OCI-LY3 (cell line): ENCODE measurements around the gene OR51E1.

ENCODE experiments used
- H2AFZ ChIP-seq: fragments of 200-600, 300-600 bp; shearing (Covaris generic); 2 replicates; pipeline ENCODE4 v1.6.0; 2014; ENCODE audit warnings: antibody characterized with exemption, low read depth, low read length
- H3K27ac ChIP-seq: fragments of 200-600, 300-600 bp; sonication (generic); 2 replicates; pipeline ENCODE4 v1.5.1; 2014; ENCODE audit warnings: mild to moderate bottlenecking, low read length, moderate library complexity, mixed read lengths
- H3K27me3 ChIP-seq: fragments of 200-600, 300-600 bp; sonication (generic); 2 replicates; pipeline ENCODE4 v1.6.1; 2014; ENCODE audit warnings: low read depth, low read length, mixed read lengths
- H3K36me3 ChIP-seq: fragments of 200-600, 300-600 bp; sonication (generic); replicated peaks from 2 replicates; pipeline ENCODE3; 2014; ENCODE audit warnings: low read depth, low read length, mixed read lengths
- H3K4me1 ChIP-seq: fragments of 300-600, 200-600 bp; sonication (generic); 2 replicates; pipeline ENCODE4 v1.6.1; 2014; ENCODE audit warnings: low read length, mixed read lengths
- H3K4me2 ChIP-seq: fragments of 200-600, 300-600 bp; sonication (generic); 2 replicates; pipeline ENCODE4 v1.6.1; 2014; ENCODE audit warnings: low read length, mixed read lengths
- H3K4me3 ChIP-seq: fragments of 300-600, 200-600 bp; sonication (generic); 2 replicates; pipeline ENCODE4 v1.5.1; 2014; ENCODE audit warnings: antibody characterized with exemption, mild to moderate bottlenecking, low read length, moderate library complexity
- H3K79me2 ChIP-seq: fragments of 300-600, 200-600 bp; shearing (Covaris generic); 2 replicates; pipeline ENCODE4 v1.6.1; 2014; ENCODE audit warnings: mild to moderate bottlenecking, low read length, mixed read lengths
- H3K9ac ChIP-seq: fragments of 300-600, 200-600 bp; shearing (Covaris generic); 2 replicates; pipeline ENCODE4 v1.6.0; 2014; ENCODE audit warnings: mild to moderate bottlenecking, low read length, moderate library complexity
- H3K9me3 ChIP-seq: fragments of 200-600, 300-600 bp; shearing (Covaris generic); 2 replicates; pipeline ENCODE4 v1.6.1; 2014; ENCODE audit warnings: low read length, mixed read lengths; ENCODE audit not compliant: insufficient read depth
- H4K20me1 ChIP-seq: fragments of 200-600, 300-600 bp; sonication (generic); 2 replicates; pipeline ENCODE4 v1.6.1; 2016; ENCODE audit warnings: low read length, mixed read lengths; ENCODE audit not compliant: insufficient read depth
- CTCF ChIP-seq: fragments of 200-600, 300-600 bp; sonication (generic); IDR thresholded peaks from 2 replicates; pipeline ENCODE4 v1.5.1; 2014; ENCODE audit warnings: antibody characterized with exemption, low read length, low read depth
- EZH2phosphoT487 ChIP-seq: fragments of 200-600 bp; shearing (Covaris generic); IDR thresholded peaks from 2 replicates; pipeline ENCODE4 v1.6.1; 2018; ENCODE audit warnings: antibody characterized with exemption, mixed run types, low read depth

The OR51E1 gene

GRCh38 chr11:4636962-4637661 lies 6.7 kb upstream of the OR51E1 start, which contains the start of gene OR51D1:
OR51D1 (plus strand) TSS chr11:4637477; CDS start chr11:4639791, 2,314 bp downstream.
- H3K4me2 ChIP-seq: peak within 1 kb of the TSS; percentile 91
- no peak within 1 kb of the TSS for H3K27ac ChIP-seq
- peak within 1 kb of the TSS; percentile 45 for H3K9ac ChIP-seq
- no peak for TF ChIP-seq EZH2phosphoT487
- TF ChIP-seq CTCF: peak; percentile 86
- H3K4me1 ChIP-seq: peaks cover 4% of the 10 kb centered on the region
- H2AFZ ChIP-seq: peak within 1 kb of the TSS; percentile 86
- H3K27me3 ChIP-seq: 0 out of 2 replicates have a peak, but pooled peaks cover 5% of the 10 kb centered on the region
- no peaks in the 10 kb centered on the region for H3K79me2 ChIP-seq
- H3K36me3 ChIP-seq: no peaks in the 10 kb centered on the region
- H3K9me3 ChIP-seq: no peaks in the 10 kb centered on the region
- no peaks in the 10 kb centered on the region for H4K20me1 ChIP-seq
- H3K4me3 ChIP-seq: peak within 1 kb of the TSS; percentile 71

DNA sequence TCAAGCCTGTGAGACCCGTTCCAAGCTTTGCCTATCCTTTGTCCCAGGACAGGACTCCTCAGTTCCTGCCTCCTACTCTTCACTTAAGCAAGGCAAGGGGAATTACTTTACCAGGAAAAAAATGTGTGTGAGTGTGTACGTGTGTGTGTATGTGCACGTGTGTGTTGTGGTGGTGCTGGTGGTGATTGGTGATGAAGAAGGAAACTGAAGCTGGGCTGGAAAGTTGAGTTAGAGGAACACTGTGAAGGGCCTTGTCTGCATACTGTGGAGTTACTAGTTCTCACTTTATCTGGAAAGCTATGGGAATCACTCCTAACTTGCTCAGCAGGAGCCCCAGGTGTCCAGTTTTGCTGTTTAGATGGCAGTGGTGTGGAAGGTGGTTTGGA lies 6.1 kb upstream of the OR51E1 start:
- peak overlapping the region; percentile 71 for H3K4me3 ChIP-seq
- peak overlapping the region; percentile 86; the same call in 1 of the 2 replicates for H2AFZ ChIP-seq
- H3K79me2 ChIP-seq: no peaks in the 10 kb centered on the region
- no peaks in the 10 kb centered on the region for H3K36me3 ChIP-seq
- 0 out of 2 replicates have a peak, but pooled peaks cover 5% of the 10 kb centered on the region for H3K27me3 ChIP-seq
- no peak overlapping the region for H3K27ac ChIP-seq
- no peaks in the 10 kb centered on the region for H4K20me1 ChIP-seq
- TF ChIP-seq EZH2phosphoT487 (no peak), CTCF (no peak)
- no peak overlapping the region for H3K9ac ChIP-seq
- peaks cover 4% of the 10 kb centered on the region for H3K4me1 ChIP-seq
- no peaks in the 10 kb centered on the region for H3K9me3 ChIP-seq
- peak overlapping the region; percentile 91; the same call in 1 of the 2 replicates for H3K4me2 ChIP-seq

- Histone ChIP-seq H3K36me3 (no peaks in the 10 kb centered on the region), H2AFZ (no peak overlapping the region), H3K9ac (no peak overlapping the region), H3K79me2 (no peaks in the 10 kb centered on the region), H3K9me3 (no peaks in the 10 kb centered on the region), H4K20me1 (no peaks in the 10 kb centered on the region), H3K27me3 (0 out of 2 replicates have a peak, but pooled peaks cover 9% of the 10 kb centered on the region), H3K27ac (no peak overlapping the region), H3K4me2 (no peak overlapping the region), H3K4me1 (peaks cover 4% of the 10 kb centered on the region), H3K4me3 (no peak overlapping the region)
- no peak for TF ChIP-seq CTCF
- TF ChIP-seq EZH2phosphoT487: no peak
Measured at GRCh38 chr11:4639931-4640330, 3.9 kb upstream of the OR51E1 start.

- H4K20me1 ChIP-seq: no peaks in the 10 kb centered on the region
- TF ChIP-seq EZH2phosphoT487 (no peak), CTCF (no peak)
- H3K79me2 ChIP-seq: no peaks in the 10 kb centered on the region
- no peak overlapping the region for H3K9ac ChIP-seq
- H3K36me3 ChIP-seq: no peaks in the 10 kb centered on the region
- no peak overlapping the region for H2AFZ ChIP-seq
- H3K4me3 ChIP-seq: no peak overlapping the region
- 0 out of 2 replicates have a peak, but pooled peaks cover 5% of the 10 kb centered on the region for H3K27me3 ChIP-seq
- peaks cover 4% of the 10 kb centered on the region for H3K4me1 ChIP-seq
- no peak overlapping the region for H3K4me2 ChIP-seq
- no peak overlapping the region for H3K27ac ChIP-seq
- H3K9me3 ChIP-seq: no peaks in the 10 kb centered on the region
Measured at GRCh38 chr11:4641501-4641900, 2.3 kb upstream of the OR51E1 start.
